AG04449 (cell line): ENCODE results near the gene NKPD1.

Experiments used
- CTCF ChIA-PET: fragments of 350-600 bp; formaldehyde crosslinking; extraction: SDS; loops from one replicate; lab custom pipeline; 2021; ENCODE audit warnings: antibody characterized with exemption; lab: Yijun Ruan, JAX
- POLR2A ChIA-PET: fragments of 400-600, 350-600 bp; formaldehyde crosslinking; extraction: SDS; loops from one replicate; lab custom pipeline; 2020; ENCODE audit warnings: antibody characterized with exemption, inconsistent platforms; lab: Yijun Ruan, JAX
- DNase-seq: peaks from one replicate; pipeline ENCODE4 v3.0.0-alpha.2; 2010; ENCODE audit warnings: low read depth, low spot score
- H3K4me3 ChIP-seq: 2 replicates; pipeline ENCODE4 v1.5.1; 2011; ENCODE audit warnings: low read depth, mild to moderate bottlenecking, control low read depth, low read length
- CTCF ChIP-seq: IDR thresholded peaks from one replicate; pipeline ENCODE4 v1.5.1; 2011; ENCODE audit warnings: mild to moderate bottlenecking, moderate library complexity, low read length, control low read depth, inconsistent platforms; ENCODE audit not compliant: insufficient read depth; ENCODE audit errors: missing control alignments

NKPD1 gene

GRCh38 chr19:45126654-45127053, 34.1 kb downstream of the NKPD1 start:
- ChIA-PET CTCF (interaction anchor here (0.8 to 5.3 kb wide), 13 partner anchors 10 to 212 kb away, joined by 3 to 50 read pairs (median 12); partner anchors contain the start of gene PPP1R37), POLR2A (no interaction called here)
- H3K4me3 ChIP-seq: no peak overlapping the region
- no peak for DNase-seq
- TF ChIP-seq CTCF: no peak

GRCh38 chr19:45125975-45126493, 34.7 kb downstream of the NKPD1 start:
- H3K4me3 ChIP-seq: no peak overlapping the region
- CTCF ChIA-PET: interaction anchor here (0.8 to 5.3 kb wide), 24 partner anchors 10 to 221 kb away, joined by 3 to 50 read pairs (median 6); partner anchors contain the start of genes APOE, BLOC1S3 and PPP1R37
- DNase-seq: no peak
- POLR2A ChIA-PET: no interaction called here
- peak; percentile 91 for TF ChIP-seq CTCF

GRCh38 chr19:45125360-45125759, 35.4 kb downstream of the NKPD1 start:
- TF ChIP-seq CTCF: no peak
- POLR2A ChIA-PET: no interaction called here
- CTCF ChIA-PET: interaction anchor here (0.7 to 5.3 kb wide), 25 partner anchors 8 to 220 kb away, joined by 3 to 50 read pairs (median 6); partner anchors contain the start of genes APOE, BLOC1S3 and PPP1R37
- H3K4me3 ChIP-seq: no peak overlapping the region
- no peak for DNase-seq

GRCh38 chr19:45124021-45124420, 36.8 kb downstream of the NKPD1 start:
- H3K4me3 ChIP-seq: no peak overlapping the region
- CTCF ChIA-PET: interaction anchor here (1.4 to 5.3 kb wide), 9 partner anchors 9 to 33 kb away, joined by 3 to 50 read pairs (median 28); partner anchors contain the start of gene PPP1R37
- no peak for DNase-seq
- POLR2A ChIA-PET: no interaction called here
- no peak for TF ChIP-seq CTCF

- no peak for TF ChIP-seq CTCF
- H3K4me3 ChIP-seq: no peak overlapping the region
- POLR2A ChIA-PET: no interaction called here
- CTCF ChIA-PET: interaction anchor here (1.4 to 5.3 kb wide), 6 partner anchors 9 to 32 kb away, joined by 3 to 50 read pairs (median 29); partner anchors contain the start of gene PPP1R37
- DNase-seq: no peak
These were observed 37.3 kb downstream of the NKPD1 start for GRCh38 chr19:45123440-45123850.

- ChIA-PET CTCF (interaction anchor here (3.9 to 5.3 kb wide), 4 partner anchors 13 to 32 kb away, joined by 13 to 50 read pairs (median 33); partner anchors contain the start of gene PPP1R37), POLR2A (no interaction called here)
- no peak for TF ChIP-seq CTCF
- no peak overlapping the region for H3K4me3 ChIP-seq
- no peak for DNase-seq
These were observed 38.0 kb downstream of the NKPD1 start for GRCh38 chr19:45122832-45123231.
